BJ (cell line): ENCODE results near the gene DGKB. TPM values are rescaled to one million over a fixed set of nuclear protein-coding genes. Genes with fewer than 3 reads are reported as not detected.

ENCODE experiments used
- CTCF ChIA-PET: fragments of 350-600 bp; formaldehyde crosslinking; extraction: SDS; loops from one replicate; lab custom pipeline; 2021; ENCODE audit warnings: antibody characterized with exemption, inconsistent platforms; lab: Yijun Ruan, JAX
- POLR2A ChIA-PET: fragments of 300-600 bp; sonication (Branson Sonifier 250); formaldehyde crosslinking; extraction: SDS; loops from one replicate; lab custom pipeline; 2021; ENCODE audit warnings: antibody characterized with exemption; lab: Charles Lee
- DNase-seq: peaks from one replicate; pipeline ENCODE4 v3.0.0-alpha.2; 2011; ENCODE audit warnings: low read depth
- H3K27me3 ChIP-seq: 2 replicates; pipeline ENCODE4 v1.6.0; 2011; ENCODE audit warnings: low read length; ENCODE audit not compliant: control insufficient read depth, insufficient read depth
- H3K36me3 ChIP-seq: 2 replicates; pipeline ENCODE4 v1.5.1; 2011; ENCODE audit warnings: low read length; ENCODE audit not compliant: control insufficient read depth, insufficient read depth
- H3K4me3 ChIP-seq: 2 replicates; pipeline ENCODE4 v1.5.1; 2011; ENCODE audit warnings: low read depth, mild to moderate bottlenecking, control low read depth, low read length
- CTCF ChIP-seq: IDR thresholded peaks from 2 replicates; pipeline ENCODE4 v1.5.1; 2011; ENCODE audit warnings: low read depth, mild to moderate bottlenecking, control low read depth, inconsistent platforms, low read length, moderate library complexity; ENCODE audit not compliant: insufficient read depth
- polyA plus RNA-seq: library from polyadenylated mRNA; depleted of rRNA; stranded (reverse); fragments of >200 nt; gene quantifications from 2 replicates; pipeline ENCODE4 v1.2.3, GENCODE V29; 2011

The DGKB gene
- polyA plus RNA-seq, 1 experiment: 0.09 TPM

- Histone ChIP-seq H3K36me3 (no peaks in the 10 kb centered on the region), H3K27me3 (no peaks in the 10 kb centered on the region), H3K4me3 (no peak overlapping the region)
- no peak for DNase-seq
- CTCF ChIA-PET: interaction anchor here (1.1 kb wide), 1 partner anchor 14 kb away, joined by 3 read pairs; no protein-coding TSS in a partner anchor
- no peak for TF ChIP-seq CTCF
- POLR2A ChIA-PET: no interaction called here
Observed at GRCh38 chr7:14934839-14935238, 32.3 kb upstream of the DGKB start.

GRCh38 chr7:14931511-14932215 lies 29.1 kb upstream of the DGKB start:
- no peak overlapping the region for H3K4me3 ChIP-seq
- no peak for TF ChIP-seq CTCF
- POLR2A ChIA-PET: no interaction called here
- no peak for DNase-seq
- H3K27me3 ChIP-seq: no peaks in the 10 kb centered on the region
- H3K36me3 ChIP-seq: no peaks in the 10 kb centered on the region
- CTCF ChIA-PET: no interaction called here

GRCh38 chr7:14924398-14924797 lies 21.8 kb upstream of the DGKB start:
- H3K36me3 ChIP-seq: no peaks in the 10 kb centered on the region
- no peak overlapping the region for H3K4me3 ChIP-seq
- POLR2A ChIA-PET: interaction anchor here (0.6 kb wide), 1 partner anchor 1795 kb away, joined by 4 read pairs; no protein-coding TSS in a partner anchor
- no peak for DNase-seq
- no peaks in the 10 kb centered on the region for H3K27me3 ChIP-seq
- no peak for TF ChIP-seq CTCF
- CTCF ChIA-PET: interaction anchor here (0.9 to 3.0 kb wide), 3 partner anchors 91 to 205 kb away, joined by 4 to 32 read pairs (median 12); no protein-coding TSS in a partner anchor

- no peak for TF ChIP-seq CTCF
- no peaks in the 10 kb centered on the region for H3K36me3 ChIP-seq
- H3K27me3 ChIP-seq: no peaks in the 10 kb centered on the region
- ChIA-PET CTCF (no interaction called here), POLR2A (no interaction called here)
- H3K4me3 ChIP-seq: no peak overlapping the region
- DNase-seq: no peak
Observed at GRCh38 chr7:14911077-14911476, 8.5 kb upstream of the DGKB start.

- TF ChIP-seq CTCF: no peak
Observed at GRCh38 chr7:14908697-14909096, 6.1 kb upstream of the DGKB start.

More at GRCh38 chr7:14908697-14909096, 6.1 kb upstream of the DGKB start:
- no peak overlapping the region for H3K4me3 ChIP-seq
- ChIA-PET CTCF (no interaction called here), POLR2A (no interaction called here)
- H3K36me3 ChIP-seq: no peaks in the 10 kb centered on the region
- DNase-seq: no peak
- H3K27me3 ChIP-seq: no peaks in the 10 kb centered on the region
